MM.1S (cell line): ENCODE measurements around the gene NR1D2.

Experiments
- EZH2 ChIP-seq: fragments of 300-600 bp; sonication (generic); optimal IDR thresholded peaks from 2 replicates; pipeline ENCODE3; 2017; ENCODE audit warnings: low read depth, mild to moderate bottlenecking, antibody characterized with exemption, low read length, mixed read lengths
- TF ChIP-seq, protein P1 (sequence below): fragments of 300-600 bp; sonication (generic); IDR thresholded peaks from 2 replicates; pipeline ENCODE4 v1.5.1; 2016; ENCODE audit warnings: antibody characterized with exemption, low read length, mixed read lengths

DNA sequence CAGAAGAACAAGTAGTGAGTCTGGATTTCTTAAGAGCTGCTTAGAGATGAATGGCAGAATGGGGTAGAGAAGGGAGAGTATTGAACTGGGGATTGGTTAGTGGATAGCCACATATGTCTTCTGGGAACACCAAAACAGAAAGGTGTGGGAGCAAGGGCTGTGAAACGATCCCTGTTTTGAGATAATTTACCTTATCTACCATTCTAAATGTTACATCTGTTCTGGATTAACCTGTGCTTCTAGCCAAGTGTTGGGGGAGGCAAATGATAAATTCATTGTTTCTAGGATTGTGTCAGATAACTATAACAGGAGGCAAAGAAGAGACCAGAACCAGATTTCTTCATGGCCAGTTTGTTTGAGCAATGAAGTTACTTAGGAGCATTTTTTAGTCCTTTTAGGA lies 8.4 kb downstream of the NR1D2 start:
- TF ChIP-seq, protein P1, sequence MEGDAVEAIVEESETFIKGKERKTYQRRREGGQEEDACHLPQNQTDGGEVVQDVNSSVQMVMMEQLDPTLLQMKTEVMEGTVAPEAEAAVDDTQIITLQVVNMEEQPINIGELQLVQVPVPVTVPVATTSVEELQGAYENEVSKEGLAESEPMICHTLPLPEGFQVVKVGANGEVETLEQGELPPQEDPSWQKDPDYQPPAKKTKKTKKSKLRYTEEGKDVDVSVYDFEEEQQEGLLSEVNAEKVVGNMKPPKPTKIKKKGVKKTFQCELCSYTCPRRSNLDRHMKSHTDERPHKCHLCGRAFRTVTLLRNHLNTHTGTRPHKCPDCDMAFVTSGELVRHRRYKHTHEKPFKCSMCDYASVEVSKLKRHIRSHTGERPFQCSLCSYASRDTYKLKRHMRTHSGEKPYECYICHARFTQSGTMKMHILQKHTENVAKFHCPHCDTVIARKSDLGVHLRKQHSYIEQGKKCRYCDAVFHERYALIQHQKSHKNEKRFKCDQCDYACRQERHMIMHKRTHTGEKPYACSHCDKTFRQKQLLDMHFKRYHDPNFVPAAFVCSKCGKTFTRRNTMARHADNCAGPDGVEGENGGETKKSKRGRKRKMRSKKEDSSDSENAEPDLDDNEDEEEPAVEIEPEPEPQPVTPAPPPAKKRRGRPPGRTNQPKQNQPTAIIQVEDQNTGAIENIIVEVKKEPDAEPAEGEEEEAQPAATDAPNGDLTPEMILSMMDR = no peak
- no peak for TF ChIP-seq EZH2
